Keratinocyte (primary cell): ENCODE measurements around the gene CSDE1. TPM values are rescaled to one million over a fixed set of nuclear protein-coding genes. Genes with fewer than 3 reads are reported as not detected.

Experiments used
- DNase-seq: peaks from one replicate; pipeline ENCODE4 v3.0.0-alpha.2; 2011; ENCODE audit warnings: low read depth, missing footprints, low spot score
- FAIRE-seq: peaks from 2 replicates; lab custom pipeline; 2011; peaks lifted over from hg19 to GRCh38; lab: Jason Lieb, UNC
- H2AFZ ChIP-seq: 2 replicates; pipeline ENCODE4 v1.6.0; 2012; ENCODE audit warnings: low read length, control low read depth, inconsistent platforms; ENCODE audit not compliant: control insufficient read depth
- H3K27ac ChIP-seq: 2 replicates; pipeline ENCODE4 v1.5.1; 2011; ENCODE audit warnings: low read length; ENCODE audit not compliant: control insufficient read depth, insufficient read depth
- H3K27me3 ChIP-seq: 3 replicates; pipeline ENCODE4 v1.6.0; 2011; ENCODE audit warnings: low read length; ENCODE audit not compliant: control insufficient read depth, insufficient read depth; ENCODE audit errors: extremely low read depth
- H3K36me3 ChIP-seq, 2 experiments: 2 replicates in 1 of 2; 3 replicates in 1 of 2; pipeline ENCODE4 v1.5.1; 2011; ENCODE audit warnings: low read length in 2 of 2, mild to moderate bottlenecking in 1 of 2; ENCODE audit not compliant: control insufficient read depth in 2 of 2, insufficient read depth in 2 of 2; ENCODE audit errors: extremely low read depth in 1 of 2
- H3K4me1 ChIP-seq: 3 replicates; pipeline ENCODE4 v1.5.1; 2011; ENCODE audit warnings: low read length; ENCODE audit not compliant: control insufficient read depth, insufficient read depth; ENCODE audit errors: extremely low read depth
- H3K4me2 ChIP-seq: 3 replicates; pipeline ENCODE4 v1.6.0; 2011; ENCODE audit warnings: low read depth, low read length; ENCODE audit not compliant: control insufficient read depth, insufficient read depth; ENCODE audit errors: extremely low read depth
- H3K4me3 ChIP-seq, 3 experiments: fragments of 200-600 bp in 1 of 3; sonication (generic) in 1 of 3; 2 replicates in 2 of 3; 3 replicates in 1 of 3; pipeline ENCODE4 v1.5.1; 2011 to 2016; ENCODE audit warnings: low read length in 3 of 3, mild to moderate bottlenecking in 3 of 3, control low read depth in 2 of 3, inconsistent platforms in 1 of 3, low read depth in 1 of 3, mixed read lengths in 1 of 3, mixed run types in 1 of 3, moderate library complexity in 1 of 3; ENCODE audit not compliant: control insufficient read depth in 2 of 3, insufficient read depth in 2 of 3; ENCODE audit errors: extremely low read depth in 1 of 3
- H3K79me2 ChIP-seq: 2 replicates; pipeline ENCODE4 v1.6.0; 2012; ENCODE audit warnings: low read length; ENCODE audit not compliant: control insufficient read depth, insufficient read depth
- H3K9ac ChIP-seq: 3 replicates; pipeline ENCODE4 v1.6.0; 2011; ENCODE audit warnings: low read length; ENCODE audit not compliant: control insufficient read depth, insufficient read depth; ENCODE audit errors: extremely low read depth
- H3K9me1 ChIP-seq: 3 replicates; pipeline ENCODE4 v1.6.0; 2011; ENCODE audit warnings: low read length; ENCODE audit not compliant: control insufficient read depth, insufficient read depth; ENCODE audit errors: extremely low read depth
- H3K9me3 ChIP-seq: 2 replicates; pipeline ENCODE4 v1.5.1; 2012; ENCODE audit warnings: low read depth, low read length; ENCODE audit not compliant: control insufficient read depth
- H4K20me1 ChIP-seq: 3 replicates; pipeline ENCODE4 v1.6.0; 2011; ENCODE audit warnings: low read length; ENCODE audit not compliant: control insufficient read depth, insufficient read depth; ENCODE audit errors: extremely low read depth
- EZH2 ChIP-seq: IDR thresholded peaks from one replicate; pipeline ENCODE4 v1.6.1; 2012; ENCODE audit warnings: inconsistent platforms, mild to moderate bottlenecking, low read length, moderate library complexity
- dilution Hi-C: fragments of 300-500 bp; cut with MboI; formaldehyde crosslinking; loops from one replicate; pipeline ENCODE4 v1.7.0; 2020; ENCODE audit warnings: low sequenced_read_pairs; ENCODE audit not compliant: extremely low pct_ligation_motif_present
- polyA plus RNA-seq, 5 experiments: library from polyadenylated mRNA; depleted of rRNA in 3 of 5; stranded (reverse) in 3 of 5; stranded (forward) in 1 of 5; unstranded in 1 of 5; fragments of >200 nt; gene quantifications; 1 replicate in 1 of 5; 2 replicates in 3 of 5; 3 replicates in 1 of 5; pipeline versions ENCODE4 v1.2.1 to v1.2.3, GENCODE V29; 2011 to 2012; ENCODE audit warnings: missing spikeins in 2 of 5, low read depth in 1 of 5, low replicate concordance in 1 of 5
- TF ChIP-seq, protein P1 (sequence below), 3 experiments: IDR thresholded peaks in 1 of 3; conservative IDR thresholded peaks in 1 of 3; optimal IDR thresholded peaks in 1 of 3; 2 replicates in 2 of 3; 3 replicates in 1 of 3; pipeline versions ENCODE3 to v1.5.1; 2011; ENCODE audit warnings: low read length in 3 of 3, mild to moderate bottlenecking in 3 of 3, moderate library complexity in 2 of 3, control low read depth in 1 of 3, inconsistent platforms in 1 of 3; ENCODE audit not compliant: insufficient read depth in 2 of 3; ENCODE audit errors: extremely low read depth in 1 of 3

Gene CSDE1
- polyA plus RNA-seq, 1 donor (not counting 4 experiments of a cell fraction or from before 2014, with no cell fraction given) = 268 TPM

DNA sequence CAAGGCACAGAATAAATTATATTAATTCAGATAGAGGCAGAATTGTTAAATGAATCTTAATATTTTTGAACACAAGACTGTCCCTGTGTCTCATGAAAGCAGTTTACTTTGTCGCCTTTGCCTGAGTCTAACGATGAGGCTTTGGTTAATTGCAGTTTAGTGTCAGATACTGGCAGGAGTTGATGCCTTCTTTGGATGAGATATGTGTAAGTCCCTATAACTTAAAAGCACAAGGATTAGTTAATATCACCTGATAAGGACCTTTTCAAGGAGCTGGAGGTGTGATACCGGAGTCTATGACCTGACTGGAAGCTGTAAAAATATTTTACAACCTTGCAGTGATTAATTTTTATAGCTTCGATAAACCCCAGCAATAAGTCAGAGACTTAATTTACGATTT lies 24.7 kb upstream of the CSDE1 start:
- no peak for TF ChIP-seq EZH2
- TF ChIP-seq, protein P1, sequence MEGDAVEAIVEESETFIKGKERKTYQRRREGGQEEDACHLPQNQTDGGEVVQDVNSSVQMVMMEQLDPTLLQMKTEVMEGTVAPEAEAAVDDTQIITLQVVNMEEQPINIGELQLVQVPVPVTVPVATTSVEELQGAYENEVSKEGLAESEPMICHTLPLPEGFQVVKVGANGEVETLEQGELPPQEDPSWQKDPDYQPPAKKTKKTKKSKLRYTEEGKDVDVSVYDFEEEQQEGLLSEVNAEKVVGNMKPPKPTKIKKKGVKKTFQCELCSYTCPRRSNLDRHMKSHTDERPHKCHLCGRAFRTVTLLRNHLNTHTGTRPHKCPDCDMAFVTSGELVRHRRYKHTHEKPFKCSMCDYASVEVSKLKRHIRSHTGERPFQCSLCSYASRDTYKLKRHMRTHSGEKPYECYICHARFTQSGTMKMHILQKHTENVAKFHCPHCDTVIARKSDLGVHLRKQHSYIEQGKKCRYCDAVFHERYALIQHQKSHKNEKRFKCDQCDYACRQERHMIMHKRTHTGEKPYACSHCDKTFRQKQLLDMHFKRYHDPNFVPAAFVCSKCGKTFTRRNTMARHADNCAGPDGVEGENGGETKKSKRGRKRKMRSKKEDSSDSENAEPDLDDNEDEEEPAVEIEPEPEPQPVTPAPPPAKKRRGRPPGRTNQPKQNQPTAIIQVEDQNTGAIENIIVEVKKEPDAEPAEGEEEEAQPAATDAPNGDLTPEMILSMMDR (optimal IDR thresholded peaks at IDR 0.05 in 1 of 3, IDR thresholded peaks at IDR 0.05 in 1 of 3, conservative IDR thresholded peaks at IDR 0.05 in 1 of 3; ENCODE audit: extremely low read depth in 1 of 3, insufficient read depth in 2 of 3, low read length in 3 of 3) = no peak
- no peak overlapping the region for H3K4me3 ChIP-seq
- no peaks in the 10 kb centered on the region for H3K9me1 ChIP-seq
- H3K9me3 ChIP-seq = no peaks in the 10 kb centered on the region
- no peak overlapping the region for H3K9ac ChIP-seq
- H3K4me1 ChIP-seq = peaks cover 4% of the 10 kb centered on the region
- peaks cover 0 to 4% of the 10 kb centered on the region in 2 experiments for H3K36me3 ChIP-seq
- peaks cover 24% of the 10 kb centered on the region for H3K79me2 ChIP-seq
- DNase-seq = no peak
- dilution Hi-C loops = no loop called here
- H3K27ac ChIP-seq = no peak overlapping the region
- H2AFZ ChIP-seq = no peak overlapping the region
- H4K20me1 ChIP-seq = no peaks in the 10 kb centered on the region
- no peaks in the 10 kb centered on the region for H3K27me3 ChIP-seq
- no peak overlapping the region for H3K4me2 ChIP-seq
- no peak for FAIRE-seq

DNA sequence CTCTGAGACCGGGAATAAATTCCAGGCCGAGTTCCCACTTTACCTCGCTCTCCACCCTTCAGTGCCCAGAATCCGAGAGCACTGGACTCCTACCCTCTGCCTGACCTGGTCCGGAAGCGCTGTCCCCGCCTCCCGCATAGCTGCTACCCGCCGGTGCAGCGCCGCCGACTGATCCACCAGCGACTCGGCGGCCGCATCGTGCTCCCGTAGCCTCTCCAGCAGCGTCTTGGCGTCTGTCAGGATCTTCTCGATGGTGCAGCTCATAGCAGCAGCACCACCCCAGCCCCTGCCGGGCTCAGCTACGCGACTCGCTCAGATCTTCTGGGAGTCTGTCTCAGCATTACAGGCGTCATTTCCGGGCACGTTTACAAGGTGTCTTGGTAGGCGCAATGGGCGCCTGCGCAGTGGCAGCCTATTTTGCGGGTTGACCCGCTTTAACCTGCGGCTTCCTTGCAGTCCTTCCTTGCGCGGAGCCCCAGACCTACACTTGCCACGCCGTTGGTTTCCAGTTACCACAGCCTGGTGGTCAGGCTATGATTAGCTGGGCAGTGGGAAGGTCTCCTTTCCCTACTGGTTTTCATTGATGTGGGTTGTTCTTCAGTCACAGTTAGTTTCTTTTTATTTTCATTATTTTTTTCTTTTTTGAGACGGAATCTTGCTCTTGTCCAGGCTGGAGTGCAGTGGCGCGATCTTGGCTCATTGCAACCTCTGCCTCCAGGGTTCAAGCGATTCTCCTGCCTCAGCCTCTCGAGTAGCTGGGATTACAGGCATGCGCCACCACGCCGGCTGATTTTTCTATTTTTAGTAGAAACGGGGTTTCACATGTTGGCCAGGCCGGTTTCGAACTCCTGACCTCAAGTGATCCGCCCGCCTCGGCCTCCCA lies 22.8 kb upstream of the CSDE1 start, which contains the start of gene SIKE1:
Gene SIKE1 (minus strand): TSS at position 342 of the 883 bp plus-strand sequence. CDS start 78 bp downstream, at position 264.
- Histone ChIP-seq H3K36me3 (peaks cover 2 to 4% of the 10 kb centered on the region in 2 experiments), H3K27me3 (no peaks in the 10 kb centered on the region), H3K9me3 (no peaks in the 10 kb centered on the region), H4K20me1 (no peaks in the 10 kb centered on the region), H2AFZ (peak within 1 kb of the TSS; percentile 99), H3K4me2 (peak within 1 kb of the TSS; percentile 86), H3K9me1 (no peaks in the 10 kb centered on the region), H3K4me1 (peaks cover 4% of the 10 kb centered on the region), H3K79me2 (peaks cover 24% of the 10 kb centered on the region), H3K9ac (peak within 1 kb of the TSS; percentile 85), H3K4me3 (peak within 1 kb of the TSS; percentile 58 to 85 (median 79)), H3K27ac (peak within 1 kb of the TSS; percentile 74)
- peak; percentile 62 for FAIRE-seq
- no peak for DNase-seq
- TF ChIP-seq, protein P1 (optimal IDR thresholded peaks at IDR 0.05 in 1 of 3, IDR thresholded peaks at IDR 0.05 in 1 of 3, conservative IDR thresholded peaks at IDR 0.05 in 1 of 3; ENCODE audit: extremely low read depth in 1 of 3, insufficient read depth in 2 of 3, low read length in 3 of 3) = no peak
- TF ChIP-seq EZH2 = no peak
- dilution Hi-C loops = no loop called here
